ENCODE data around the gene BRPF3.

DNA sequence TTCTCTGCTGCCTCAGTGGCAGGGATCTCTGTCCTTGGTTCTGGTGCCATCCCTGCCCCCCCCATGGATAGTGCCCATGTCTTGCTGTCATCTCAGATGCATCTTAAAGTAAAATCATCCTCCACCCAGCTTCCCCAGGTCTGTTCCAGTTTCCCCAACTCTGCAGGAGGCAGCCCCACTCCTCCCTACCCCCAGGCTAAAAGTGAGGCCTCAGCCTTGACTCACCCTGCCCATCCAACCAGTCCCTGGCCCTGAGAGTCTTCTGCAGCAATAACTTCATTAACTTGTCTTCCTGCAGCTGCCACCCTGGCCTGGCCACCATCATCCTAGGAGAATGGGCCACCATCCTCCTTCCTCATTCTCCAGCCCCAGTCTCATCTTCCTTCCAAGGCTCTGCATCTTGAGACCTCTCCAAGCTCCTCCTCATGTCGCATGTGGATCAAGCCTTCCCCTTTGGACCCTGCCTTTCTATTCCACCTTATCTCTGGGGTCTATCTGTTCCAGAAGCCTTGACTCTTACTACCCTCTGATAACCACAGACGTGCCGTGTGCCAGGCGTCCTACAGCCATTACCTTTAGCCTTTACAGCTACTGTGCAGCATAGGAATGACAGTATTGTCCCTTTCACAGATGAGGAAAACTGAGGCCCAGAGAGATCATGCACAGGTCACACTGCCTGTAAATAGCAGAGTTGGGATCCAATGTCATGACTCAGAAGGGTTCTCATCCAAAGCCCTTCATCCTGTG lies 71.4 kb downstream of the BRPF3 start:
- TF ChIP-seq, protein P1, sequence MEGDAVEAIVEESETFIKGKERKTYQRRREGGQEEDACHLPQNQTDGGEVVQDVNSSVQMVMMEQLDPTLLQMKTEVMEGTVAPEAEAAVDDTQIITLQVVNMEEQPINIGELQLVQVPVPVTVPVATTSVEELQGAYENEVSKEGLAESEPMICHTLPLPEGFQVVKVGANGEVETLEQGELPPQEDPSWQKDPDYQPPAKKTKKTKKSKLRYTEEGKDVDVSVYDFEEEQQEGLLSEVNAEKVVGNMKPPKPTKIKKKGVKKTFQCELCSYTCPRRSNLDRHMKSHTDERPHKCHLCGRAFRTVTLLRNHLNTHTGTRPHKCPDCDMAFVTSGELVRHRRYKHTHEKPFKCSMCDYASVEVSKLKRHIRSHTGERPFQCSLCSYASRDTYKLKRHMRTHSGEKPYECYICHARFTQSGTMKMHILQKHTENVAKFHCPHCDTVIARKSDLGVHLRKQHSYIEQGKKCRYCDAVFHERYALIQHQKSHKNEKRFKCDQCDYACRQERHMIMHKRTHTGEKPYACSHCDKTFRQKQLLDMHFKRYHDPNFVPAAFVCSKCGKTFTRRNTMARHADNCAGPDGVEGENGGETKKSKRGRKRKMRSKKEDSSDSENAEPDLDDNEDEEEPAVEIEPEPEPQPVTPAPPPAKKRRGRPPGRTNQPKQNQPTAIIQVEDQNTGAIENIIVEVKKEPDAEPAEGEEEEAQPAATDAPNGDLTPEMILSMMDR (IDR thresholded peaks at IDR 0.05), result no peak
- TF ChIP-seq POLR2A (IDR thresholded peaks at IDR 0.05), result no peak
- TF ChIP-seq EP300 (IDR thresholded peaks at IDR 0.05), result no peak
